ENCODE measurements around the gene OLR1.

Gene OLR1

GRCh38 chr12:10159280-10159679 is 12.7 kb downstream of the OLR1 start:
- H3K4me3 ChIP-seq (ENCODE audit: low read depth, low read length), result no peak overlapping the region
- DNase-seq (ENCODE audit: low read depth), result no peak

GRCh38 chr12:10158406-10158805 is 13.5 kb downstream of the OLR1 start:
- no peak overlapping the region for H3K4me3 ChIP-seq (ENCODE audit: low read depth, low read length)
- DNase-seq (ENCODE audit: low read depth), result no peak

- DNase-seq (ENCODE audit: low read depth), result no peak
- no peak overlapping the region for H3K4me3 ChIP-seq (ENCODE audit: low read depth, low read length)
Observed at GRCh38 chr12:10155966-10156365, 16.0 kb downstream of the OLR1 start.

- H3K4me3 ChIP-seq (ENCODE audit: low read depth, low read length), result peak overlapping the region; percentile 55
- DNase-seq (ENCODE audit: low read depth), result no peak
Observed at GRCh38 chr12:10154145-10154496, 17.8 kb downstream of the OLR1 start.

GRCh38 chr12:10153271-10154144 is 18.4 kb downstream of the OLR1 start:
- peak; percentile 16 for DNase-seq (ENCODE audit: low read depth)
- H3K4me3 ChIP-seq (ENCODE audit: low read depth, low read length), result peak overlapping the region; percentile 55

- no peak for DNase-seq (ENCODE audit: low read depth)
- H3K4me3 ChIP-seq (ENCODE audit: low read depth, low read length), result no peak overlapping the region
Observed at GRCh38 chr12:10151621-10152020, 20.3 kb downstream of the OLR1 start.

GRCh38 chr12:10147714-10148403 is 24.1 kb downstream of the OLR1 start:
- H3K4me3 ChIP-seq (ENCODE audit: low read depth, low read length), result no peak overlapping the region
- DNase-seq (ENCODE audit: low read depth), result no peak

GRCh38 chr12:10142976-10143589 is 28.8 kb downstream of the OLR1 start:
- no peak overlapping the region for H3K4me3 ChIP-seq (ENCODE audit: low read depth, low read length)
- DNase-seq (ENCODE audit: low read depth), result no peak

GRCh38 chr12:10140001-10140400 is 31.9 kb downstream of the OLR1 start:
- peak; percentile 11 for DNase-seq (ENCODE audit: low read depth)
- no peak overlapping the region for H3K4me3 ChIP-seq (ENCODE audit: low read depth, low read length)

- DNase-seq (ENCODE audit: low read depth), result no peak
- H3K4me3 ChIP-seq (ENCODE audit: low read depth, low read length), result no peak overlapping the region
Observed at GRCh38 chr12:10136637-10137205, 35.2 kb downstream of the OLR1 start.

GRCh38 chr12:10135126-10135525 is 36.8 kb downstream of the OLR1 start:
- no peak for DNase-seq (ENCODE audit: low read depth)
- H3K4me3 ChIP-seq (ENCODE audit: low read depth, low read length), result no peak overlapping the region

- no peak for DNase-seq (ENCODE audit: low read depth)
- no peak overlapping the region for H3K4me3 ChIP-seq (ENCODE audit: low read depth, low read length)
Observed at GRCh38 chr12:10132850-10133370, 39.0 kb downstream of the OLR1 start.

GRCh38 chr12:10131111-10131690 is 40.7 kb downstream of the OLR1 start:
- DNase-seq (ENCODE audit: low read depth), result no peak
- H3K4me3 ChIP-seq (ENCODE audit: low read depth, low read length), result no peak overlapping the region

- DNase-seq (ENCODE audit: low read depth), result no peak
- H3K4me3 ChIP-seq (ENCODE audit: low read depth, low read length), result no peak within 1 kb of the TSS
Observed at GRCh38 chr12:10130042-10130441, 41.9 kb downstream of the OLR1 start, which contains the start of gene CLEC7A. Gene CLEC7A, minus strand, starts transcription at chr12:10130199. Its CDS starts 117 bp downstream, at chr12:10130082.

- DNase-seq (ENCODE audit: low read depth), result no peak
- H3K4me3 ChIP-seq (ENCODE audit: low read depth, low read length), result no peak overlapping the region
Observed at GRCh38 chr12:10128687-10129086, 43.2 kb downstream of the OLR1 start.

- DNase-seq (ENCODE audit: low read depth), result no peak
- no peak overlapping the region for H3K4me3 ChIP-seq (ENCODE audit: low read depth, low read length)
Observed at GRCh38 chr12:10126413-10126812, 45.5 kb downstream of the OLR1 start.

- no peak overlapping the region for H3K4me3 ChIP-seq (ENCODE audit: low read depth, low read length)
- DNase-seq (ENCODE audit: low read depth), result no peak
Observed at GRCh38 chr12:10122689-10123088, 49.2 kb downstream of the OLR1 start.

GRCh38 chr12:10121278-10121677 is 50.7 kb downstream of the OLR1 start:
- DNase-seq (ENCODE audit: low read depth), result no peak
- no peak overlapping the region for H3K4me3 ChIP-seq (ENCODE audit: low read depth, low read length)

- no peak overlapping the region for H3K4me3 ChIP-seq (ENCODE audit: low read depth, low read length)
- no peak for DNase-seq (ENCODE audit: low read depth)
Observed at GRCh38 chr12:10119066-10119465, 52.9 kb downstream of the OLR1 start.
